Colonic mucosa (tissue), 4 donors: ENCODE data around the gene SLC22A25. TPM values are rescaled to one million over a fixed set of nuclear protein-coding genes. Genes with fewer than 3 reads are reported as not detected.

ENCODE experiments used
- DNase-seq: peaks from one replicate; pipeline ENCODE4 v3.0.0-alpha.2; 2020
- H3K27ac ChIP-seq: fragments of 200-600 bp; one replicate; pipeline ENCODE4 v1.8.0; 2021
- H3K27me3 ChIP-seq: fragments of 200-600 bp; one replicate; pipeline ENCODE4 v1.8.0; 2021
- H3K36me3 ChIP-seq: fragments of 200-600 bp; one replicate; pipeline ENCODE4 v1.8.0; 2021
- H3K4me1 ChIP-seq: fragments of 200-600 bp; one replicate; pipeline ENCODE4 v1.8.0; 2021; ENCODE audit warnings: mild to moderate bottlenecking
- H3K4me3 ChIP-seq: fragments of 200-600 bp; one replicate; pipeline ENCODE4 v1.8.0; 2021
- H3K9ac ChIP-seq, 2 donors: one replicate each; pipeline ENCODE4 v1.7.0; 2013; ENCODE audit warnings: control low read depth in 2 of 2, low read depth in 2 of 2, low read length in 2 of 2
- H3K9me3 ChIP-seq: fragments of 200-600 bp; one replicate; pipeline ENCODE4 v1.8.0; 2021
- CTCF ChIP-seq: fragments of 200-600 bp; IDR thresholded peaks from one replicate; pipeline ENCODE4 v1.8.0; 2022; ENCODE audit warnings: antibody characterized with exemption, mild to moderate bottlenecking
- intact Hi-C: fragments of 100-400 bp; cut with DNase I; formaldehyde crosslinking; loops from one replicate; pipeline ENCODE4 v1.14.1; 2022
- total RNA-seq, 2 donors: library from RNA; stranded (reverse); fragmentation: NEBNext Ultra II Directional in 1 of 2; extraction: Animal tissue kit (Norgen Biotek cat#: 25700) in 1 of 2; gene quantifications; one replicate each; pipeline ENCODE4 v1.2.1, GENCODE V29; 2021
- donor health status: healthy.
- donor health status: DM: no; HTN: no; CAD: no.
- donor health status: DM: no; HTN: no; CAD: no.

The SLC22A25 gene
- total RNA-seq: not detected

- H3K9ac ChIP-seq: no peak within 1 kb of the TSS
- H3K27ac ChIP-seq: no peak within 1 kb of the TSS
- TF ChIP-seq CTCF: no peak
- H3K36me3 ChIP-seq: no peaks in the 10 kb centered on the region
- DNase-seq: no peak
- H3K4me3 ChIP-seq: no peak within 1 kb of the TSS
- intact Hi-C loops: no loop called here
- H3K9me3 ChIP-seq: no peaks in the 10 kb centered on the region
- H3K4me1 ChIP-seq: no peaks in the 10 kb centered on the region
- H3K27me3 ChIP-seq: no peaks in the 10 kb centered on the region
Measured at GRCh38 chr11:63243533-63243932, at the start of gene SLC22A25. TSS of gene SLC22A25 (minus strand) at chr11:63243599. CDS start at chr11:63229652, 13,947 bp downstream.

DNA sequence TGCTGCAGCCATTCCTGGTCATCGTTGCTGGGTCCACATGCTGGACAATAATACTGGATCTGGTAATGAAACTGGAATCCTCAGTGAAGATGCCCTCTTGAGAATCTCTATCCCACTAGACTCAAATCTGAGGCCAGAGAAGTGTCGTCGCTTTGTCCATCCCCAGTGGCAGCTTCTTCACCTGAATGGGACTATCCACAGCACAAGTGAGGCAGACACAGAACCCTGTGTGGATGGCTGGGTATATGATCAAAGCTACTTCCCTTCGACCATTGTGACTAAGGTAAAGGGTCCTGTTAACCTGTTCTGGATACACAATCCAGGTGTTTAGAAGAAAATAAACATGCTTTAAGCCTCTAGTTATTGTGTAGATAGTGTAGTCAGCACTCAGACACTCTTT, 46.9 kb upstream of the SLC22A25 start:
- intact Hi-C loops: no loop called here
- TF ChIP-seq CTCF: no peak
- no peak for DNase-seq
- Histone ChIP-seq H3K9me3 (no peaks in the 10 kb centered on the region), H3K4me1 (no peaks in the 10 kb centered on the region), H3K4me3 (no peak overlapping the region), H3K9ac (no peak overlapping the region), H3K27me3 (no peaks in the 10 kb centered on the region), H3K36me3 (no peaks in the 10 kb centered on the region), H3K27ac (no peak overlapping the region)

DNA sequence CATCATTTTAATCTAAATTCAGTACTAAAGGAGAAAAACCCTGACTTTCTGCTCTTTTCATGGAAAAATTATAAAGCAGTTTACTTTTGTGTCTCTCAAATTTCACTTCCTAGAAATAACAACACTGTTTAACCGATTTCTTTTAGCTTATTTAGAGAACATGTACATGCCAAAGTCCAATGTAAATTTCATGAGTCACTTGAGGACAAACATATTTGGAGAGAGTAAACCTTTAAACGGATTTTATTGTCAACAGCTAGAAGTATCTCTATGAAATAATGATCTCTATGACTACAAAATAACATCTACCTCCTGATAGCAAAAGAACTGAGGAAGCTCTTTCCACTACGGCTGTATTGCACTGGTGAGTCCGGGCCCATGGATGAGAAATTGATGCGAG, 46.3 kb upstream of the SLC22A25 start:
- Histone ChIP-seq H3K36me3 (no peaks in the 10 kb centered on the region), H3K27me3 (no peaks in the 10 kb centered on the region), H3K4me1 (no peaks in the 10 kb centered on the region), H3K9ac (no peak overlapping the region), H3K9me3 (no peaks in the 10 kb centered on the region), H3K27ac (no peak overlapping the region), H3K4me3 (no peak overlapping the region)
- no peak for TF ChIP-seq CTCF
- DNase-seq: no peak
- intact Hi-C loops: no loop called here

DNA sequence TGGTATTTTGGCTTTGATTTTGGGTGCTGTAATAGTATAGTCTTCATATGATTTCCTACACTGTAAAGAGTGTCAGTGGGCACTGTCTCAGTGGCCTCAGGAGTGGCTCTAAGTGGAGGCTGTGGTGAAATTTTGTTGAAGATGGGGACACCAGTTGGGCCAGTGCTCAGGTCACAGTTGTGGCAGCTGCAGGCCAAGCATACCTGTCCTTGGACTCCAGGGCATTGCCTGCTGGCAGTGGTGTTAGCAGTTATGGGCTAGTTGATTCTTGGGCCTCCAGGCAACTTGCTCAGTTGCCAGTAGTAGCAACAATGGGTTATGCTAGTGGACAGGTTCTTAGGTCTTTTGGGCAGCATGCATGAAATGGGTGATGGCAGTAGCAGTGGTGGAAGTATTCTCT, 39.2 kb upstream of the SLC22A25 start:
- DNase-seq: no peak
- no peak overlapping the region for H3K4me3 ChIP-seq
- H3K9me3 ChIP-seq: no peaks in the 10 kb centered on the region
- no peaks in the 10 kb centered on the region for H3K36me3 ChIP-seq
- intact Hi-C loops: no loop called here
- TF ChIP-seq CTCF: no peak
- no peak overlapping the region for H3K27ac ChIP-seq
- H3K27me3 ChIP-seq: no peaks in the 10 kb centered on the region
- H3K9ac ChIP-seq: no peak overlapping the region
- no peaks in the 10 kb centered on the region for H3K4me1 ChIP-seq

GRCh38 chr11:63280920-63281319, 37.5 kb upstream of the SLC22A25 start:
- Histone ChIP-seq H3K27ac (no peak overlapping the region), H3K4me1 (no peaks in the 10 kb centered on the region), H3K27me3 (no peaks in the 10 kb centered on the region), H3K9ac (no peak overlapping the region), H3K4me3 (no peak overlapping the region), H3K9me3 (no peaks in the 10 kb centered on the region), H3K36me3 (no peaks in the 10 kb centered on the region)
- TF ChIP-seq CTCF: no peak
- intact Hi-C loops: no loop called here
- DNase-seq: no peak
